Measurements from ENCODE around the gene USP35. TPM values are rescaled to one million over a fixed set of nuclear protein-coding genes. Genes with fewer than 3 reads are reported as not detected.

The USP35 gene
- total RNA-seq, 1 experiment from 2014 or later: 8.5 TPM

DNA sequence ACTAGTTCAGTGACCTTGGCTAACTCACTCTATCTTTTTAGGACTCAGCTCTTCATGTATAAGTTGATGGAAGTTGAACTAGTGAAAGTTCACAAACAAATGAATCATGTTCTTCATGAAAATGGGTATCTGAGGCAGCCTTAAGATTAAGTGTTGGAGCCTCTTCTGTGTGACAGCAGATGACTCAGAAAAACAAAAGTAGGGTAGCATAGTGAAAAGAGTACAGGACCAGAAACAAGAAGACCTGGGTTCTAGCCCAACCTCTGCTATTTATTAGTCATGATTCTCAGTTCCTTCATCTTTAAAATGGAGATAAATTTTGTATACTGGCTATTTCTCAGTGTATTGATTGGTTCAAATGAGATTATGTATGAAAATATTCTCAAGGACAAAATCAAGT, 60.2 kb downstream of the USP35 start:
- ChIA-PET CTCF (no interaction called here), POLR2A (ENCODE audit: unreplicated experiment) (no interaction called here)
- peaks cover 3% of the 10 kb centered on the region; the same call in 1 of the 2 replicates for H3K4me1 ChIP-seq (ENCODE audit: insufficient read depth, low read length)
- H3K36me3 ChIP-seq (ENCODE audit: low read depth, low read length): no peaks in the 10 kb centered on the region
- intact Hi-C loops (cut with micrococcal nuclease): no loop called here
- no peaks in the 10 kb centered on the region for H3K9me2 ChIP-seq (replicated peaks; ENCODE audit: low read length)
- no peak overlapping the region for H2AFZ ChIP-seq (ENCODE audit: low read length)
- no peaks in the 10 kb centered on the region for H3K27me3 ChIP-seq (ENCODE audit: low read length)
- H3K4me3 ChIP-seq (ENCODE audit: low read length): no peak overlapping the region
- H3K9me3 ChIP-seq (ENCODE audit: low read length): no peaks in the 10 kb centered on the region
- no peaks in the 10 kb centered on the region for H3F3A ChIP-seq (ENCODE audit: low read length, unreplicated experiment)
- no peak for DNase-seq
- no peak overlapping the region for H3K27ac ChIP-seq (ENCODE audit: low read length)
- TF ChIP-seq EZH2phosphoT487 (IDR thresholded peaks at IDR 0.05; ENCODE audit: borderline replicate concordance, low read length): no peak
- TF ChIP-seq, protein P1, sequence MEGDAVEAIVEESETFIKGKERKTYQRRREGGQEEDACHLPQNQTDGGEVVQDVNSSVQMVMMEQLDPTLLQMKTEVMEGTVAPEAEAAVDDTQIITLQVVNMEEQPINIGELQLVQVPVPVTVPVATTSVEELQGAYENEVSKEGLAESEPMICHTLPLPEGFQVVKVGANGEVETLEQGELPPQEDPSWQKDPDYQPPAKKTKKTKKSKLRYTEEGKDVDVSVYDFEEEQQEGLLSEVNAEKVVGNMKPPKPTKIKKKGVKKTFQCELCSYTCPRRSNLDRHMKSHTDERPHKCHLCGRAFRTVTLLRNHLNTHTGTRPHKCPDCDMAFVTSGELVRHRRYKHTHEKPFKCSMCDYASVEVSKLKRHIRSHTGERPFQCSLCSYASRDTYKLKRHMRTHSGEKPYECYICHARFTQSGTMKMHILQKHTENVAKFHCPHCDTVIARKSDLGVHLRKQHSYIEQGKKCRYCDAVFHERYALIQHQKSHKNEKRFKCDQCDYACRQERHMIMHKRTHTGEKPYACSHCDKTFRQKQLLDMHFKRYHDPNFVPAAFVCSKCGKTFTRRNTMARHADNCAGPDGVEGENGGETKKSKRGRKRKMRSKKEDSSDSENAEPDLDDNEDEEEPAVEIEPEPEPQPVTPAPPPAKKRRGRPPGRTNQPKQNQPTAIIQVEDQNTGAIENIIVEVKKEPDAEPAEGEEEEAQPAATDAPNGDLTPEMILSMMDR (conservative IDR thresholded peaks at IDR 0.05; ENCODE audit: low read depth, low read length): no peak
- TF ChIP-seq EZH2 (IDR thresholded peaks at IDR 0.05; ENCODE audit: low read length, unreplicated experiment): no peak
- no TSS peak for BruUV-seq (replicated peaks)
- H3K4me2 ChIP-seq (ENCODE audit: low read length): no peak overlapping the region
- no peaks in the 10 kb centered on the region for H3K79me2 ChIP-seq (ENCODE audit: low read length)
- H4K20me1 ChIP-seq (ENCODE audit: low read length): no peaks in the 10 kb centered on the region
- ATAC-seq: no peak
- H3K9ac ChIP-seq (ENCODE audit: low read length): no peak overlapping the region

GRCh38 chr11:78250099-78250498, 61.4 kb downstream of the USP35 start:
- H3K36me3 ChIP-seq (ENCODE audit: low read depth, low read length): no peaks in the 10 kb centered on the region
- H3K27me3 ChIP-seq (ENCODE audit: low read length): no peaks in the 10 kb centered on the region
- no peak overlapping the region for H3K9ac ChIP-seq (ENCODE audit: low read length)
- no TSS peak for BruUV-seq (replicated peaks)
- TF ChIP-seq, protein P1 (conservative IDR thresholded peaks at IDR 0.05; ENCODE audit: low read depth, low read length): no peak
- TF ChIP-seq EZH2 (IDR thresholded peaks at IDR 0.05; ENCODE audit: low read length, unreplicated experiment): no peak
- TF ChIP-seq EZH2phosphoT487 (IDR thresholded peaks at IDR 0.05; ENCODE audit: borderline replicate concordance, low read length): no peak
- H2AFZ ChIP-seq (ENCODE audit: low read length): no peak overlapping the region
- no peaks in the 10 kb centered on the region for H3K9me3 ChIP-seq (ENCODE audit: low read length)
- POLR2A ChIA-PET (ENCODE audit: unreplicated experiment): no interaction called here
- no peak overlapping the region for H3K27ac ChIP-seq (ENCODE audit: low read length)
- no peaks in the 10 kb centered on the region for H3K9me2 ChIP-seq (replicated peaks; ENCODE audit: low read length)
- no peaks in the 10 kb centered on the region for H3F3A ChIP-seq (ENCODE audit: low read length, unreplicated experiment)
- no peaks in the 10 kb centered on the region for H4K20me1 ChIP-seq (ENCODE audit: low read length)
- intact Hi-C loops (cut with micrococcal nuclease): no loop called here
- CTCF ChIA-PET: no interaction called here
- H3K4me3 ChIP-seq (ENCODE audit: low read length): no peak overlapping the region
- H3K4me1 ChIP-seq (ENCODE audit: insufficient read depth, low read length): peaks cover 9% of the 10 kb centered on the region; the same call in 1 of the 2 replicates
- DNase-seq (no peak), ATAC-seq (no peak)
- no peak overlapping the region for H3K4me2 ChIP-seq (ENCODE audit: low read length)
- H3K79me2 ChIP-seq (ENCODE audit: low read length): no peaks in the 10 kb centered on the region

DNA sequence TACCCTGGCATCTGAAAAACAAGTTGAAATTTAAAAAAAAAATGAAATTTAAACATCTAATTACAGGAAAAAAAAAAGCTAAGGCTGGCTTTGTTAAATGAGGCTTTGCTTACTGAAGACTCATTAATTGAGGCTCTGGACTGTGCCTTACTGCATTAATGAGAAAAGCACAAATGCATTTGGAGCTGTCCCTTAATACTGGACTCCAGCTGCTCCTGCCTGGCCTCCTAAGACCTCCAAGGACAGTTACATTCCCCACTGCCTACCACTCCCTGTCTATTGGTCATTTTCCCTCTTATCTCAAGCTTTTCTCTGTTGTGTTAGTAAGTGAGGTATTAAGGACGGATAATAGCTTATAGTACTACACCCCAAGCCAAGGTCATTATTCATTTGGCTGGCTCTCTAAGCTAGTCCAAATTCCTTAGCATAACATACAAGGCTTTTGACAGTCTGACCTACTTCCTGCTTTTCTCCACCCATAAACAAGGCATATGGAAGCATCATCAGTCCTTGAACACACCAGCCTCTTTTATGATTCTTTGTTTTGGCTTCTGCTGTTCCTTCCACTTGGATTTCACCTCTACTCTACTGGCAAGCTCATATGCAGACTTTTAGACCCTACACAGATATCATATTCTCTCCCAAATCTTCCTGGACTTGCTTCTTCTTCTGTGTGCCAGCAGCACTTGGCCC, 62.5 kb downstream of the USP35 start:
- Histone ChIP-seq H3K4me1 (ENCODE audit: insufficient read depth, low read length) (peaks cover 9% of the 10 kb centered on the region; the same call in 1 of the 2 replicates), H4K20me1 (ENCODE audit: low read length) (no peaks in the 10 kb centered on the region), H3K79me2 (ENCODE audit: low read length) (no peaks in the 10 kb centered on the region), H3K9me2 (replicated peaks; ENCODE audit: low read length) (no peaks in the 10 kb centered on the region), H3K4me3 (ENCODE audit: low read length) (no peak overlapping the region), H3F3A (ENCODE audit: low read length, unreplicated experiment) (no peaks in the 10 kb centered on the region), H3K4me2 (ENCODE audit: low read length) (no peak overlapping the region), H3K27me3 (ENCODE audit: low read length) (no peaks in the 10 kb centered on the region), H3K9me3 (ENCODE audit: low read length) (no peaks in the 10 kb centered on the region), H2AFZ (ENCODE audit: low read length) (no peak overlapping the region), H3K36me3 (ENCODE audit: low read depth, low read length) (no peaks in the 10 kb centered on the region), H3K27ac (ENCODE audit: low read length) (no peak overlapping the region), H3K9ac (ENCODE audit: low read length) (no peak overlapping the region)
- TF ChIP-seq EZH2phosphoT487 (IDR thresholded peaks at IDR 0.05; ENCODE audit: borderline replicate concordance, low read length) (no peak), EZH2 (IDR thresholded peaks at IDR 0.05; ENCODE audit: low read length, unreplicated experiment) (no peak)
- TF ChIP-seq, protein P1 (conservative IDR thresholded peaks at IDR 0.05; ENCODE audit: low read depth, low read length): no peak
- ATAC-seq (peak; percentile 62), DNase-seq (peak; percentile 14)
- ChIA-PET POLR2A (ENCODE audit: unreplicated experiment) (no interaction called here), CTCF (no interaction called here)
- intact Hi-C loops (cut with micrococcal nuclease): no loop called here
- no TSS peak for BruUV-seq (replicated peaks)
